GM20000 (cell line): Measurements from ENCODE around the gene CMYA5.
"Not testable (repeated sequence)": the region's sequence is repeated elsewhere in the genome, so short reads cannot be mapped to it uniquely, and the experiment has no call there.

ENCODE experiments used
- DNase-seq: peaks from one replicate; pipeline ENCODE4 v3.0.0; 2012; ENCODE audit warnings: low spot score
- CTCF ChIP-seq: IDR thresholded peaks from 2 replicates; pipeline ENCODE4 v1.5.1; 2012; ENCODE audit warnings: mild to moderate bottlenecking, control low read depth; ENCODE audit errors: extremely low read depth, missing control alignments

The CMYA5 gene

DNA sequence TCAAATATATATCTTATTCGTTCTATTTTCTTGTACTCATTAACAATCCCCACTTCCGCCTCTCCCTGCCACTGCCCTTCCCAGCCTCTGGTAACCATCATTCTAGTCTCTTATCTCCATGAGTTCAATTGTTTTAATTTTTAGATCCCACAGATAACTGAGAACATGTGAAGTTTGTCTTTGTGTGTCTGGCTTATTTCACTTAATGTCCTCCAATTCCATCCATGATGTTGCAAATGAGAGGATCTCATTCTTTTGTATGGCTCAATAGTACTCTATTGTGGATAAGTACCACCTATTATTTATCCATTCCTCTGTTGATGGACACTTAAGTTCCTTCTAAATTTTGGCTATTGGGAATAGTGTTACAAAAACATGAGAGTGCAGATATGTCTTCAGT is 17.2 kb upstream of the CMYA5 start:
- no peak for TF ChIP-seq CTCF
- no peak for DNase-seq

DNA sequence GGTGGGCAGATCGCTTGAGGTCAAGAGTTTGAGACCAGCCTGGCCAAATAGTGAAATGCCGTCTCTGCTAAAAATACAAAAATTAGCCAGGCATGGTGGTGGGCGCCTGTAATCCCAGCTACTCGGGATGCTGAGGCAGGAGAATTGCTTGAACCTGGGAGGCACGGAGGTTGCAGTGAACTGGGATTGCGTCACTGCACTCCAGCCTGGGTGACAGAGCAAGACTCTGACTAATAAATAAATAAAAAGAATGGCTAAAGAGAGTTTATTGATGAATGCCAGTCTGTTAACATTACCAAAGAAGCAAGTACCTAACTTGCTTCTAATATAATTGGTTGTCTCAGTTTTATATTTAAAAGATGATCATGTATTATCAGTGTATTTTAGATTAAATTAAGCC is 13.3 kb upstream of the CMYA5 start:
- DNase-seq = not testable (repeated sequence)

- not testable (repeated sequence) for DNase-seq
Measured at GRCh38 chr5:79682102-79682501, 7.5 kb upstream of the CMYA5 start.

GRCh38 chr5:79684782-79685181 is 4.9 kb upstream of the CMYA5 start:
- no peak for TF ChIP-seq CTCF
- DNase-seq = no peak

DNA sequence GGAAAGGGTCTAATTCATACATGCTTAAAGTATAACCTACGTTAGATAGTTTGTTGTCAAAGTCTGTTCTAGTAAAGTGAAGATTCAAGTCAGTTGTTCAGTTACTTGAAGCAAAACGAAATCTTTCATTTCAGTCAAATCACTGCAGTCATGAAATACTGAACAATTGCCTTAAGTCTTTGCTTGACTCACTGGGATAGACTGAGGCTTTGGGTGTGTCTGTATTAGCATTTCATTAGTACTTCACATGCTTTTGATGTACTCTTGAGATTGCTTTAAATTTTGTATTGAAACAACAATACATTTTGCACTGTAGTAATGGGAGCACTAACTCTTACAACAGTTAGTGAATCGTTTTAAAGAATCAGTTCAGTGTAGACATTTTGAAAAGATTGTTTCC is 4.0 kb upstream of the CMYA5 start:
- no peak for TF ChIP-seq CTCF

GRCh38 chr5:79686799-79687198 is 2.8 kb upstream of the CMYA5 start:
- DNase-seq = no peak
- TF ChIP-seq CTCF = no peak

More for the DNA sequence above, 4.0 kb upstream of the CMYA5 start:
- DNase-seq = no peak

- no peak for TF ChIP-seq CTCF
Measured at GRCh38 chr5:79687889-79688288, 1.7 kb upstream of the CMYA5 start.

DNA sequence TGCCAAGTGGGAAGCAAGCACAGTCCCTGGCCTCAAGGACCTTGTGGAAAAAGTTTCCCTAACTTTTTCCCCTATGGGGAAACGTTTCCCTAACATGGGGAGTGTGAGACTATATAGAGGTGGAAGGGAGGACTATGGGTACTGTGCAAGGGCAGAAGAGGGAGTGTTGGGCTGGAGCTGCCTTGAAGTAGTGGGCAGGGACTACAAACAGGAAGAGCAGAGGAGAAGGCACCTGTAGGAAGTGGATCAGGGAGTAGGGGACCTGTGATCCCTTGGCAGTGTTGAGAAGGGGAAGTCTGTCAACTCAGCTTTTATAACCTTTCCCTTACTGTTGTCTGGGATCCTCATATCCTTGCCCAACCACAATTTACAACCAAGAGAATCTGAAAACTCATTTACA is 1.4 kb downstream of the CMYA5 start:
- DNase-seq = peak; percentile 7
- no peak for TF ChIP-seq CTCF

More at GRCh38 chr5:79687889-79688288, 1.7 kb upstream of the CMYA5 start:
- no peak for DNase-seq

- no peak for DNase-seq
- no peak for TF ChIP-seq CTCF
Measured at GRCh38 chr5:79692596-79692995, 3.0 kb downstream of the CMYA5 start.
